ENCODE measurements around the gene TNIK. TPM values are rescaled to one million over a fixed set of nuclear protein-coding genes. Genes with fewer than 3 reads are reported as not detected.
A peak's percentile ranks its signal among the peaks of the same experiment; 100 is the strongest.
"Not testable (repeated sequence)": the region's sequence is repeated elsewhere in the genome, so short reads cannot be mapped to it uniquely, and the experiment has no call there.

The TNIK gene
- total and polyA plus RNA-seq, 5 experiments from 2014 or later = 13.2 to 50.0 (median 16.1) TPM

GRCh38 chr3:171242170-171242569 lies 218.0 kb downstream of the TNIK start:
- ATAC-seq (no peak), DNase-seq (no peak)
- Mint-ChIP-seq H3K4me1 (peaks cover 3 to 14% (median 8%) of the 10 kb centered on the region in 4 donors), H3K9me3 (peaks cover 0 to 3% (median 0%) of the 10 kb centered on the region in 9 donors), H3K36me3 (peaks cover 0 to 7% (median 4%) of the 10 kb centered on the region in 3 donors), H3K4me3 (no peak overlapping the region), H3K27me3 (no peaks in the 10 kb centered on the region), H3K27ac (no peak overlapping the region)
- POLR2A ChIA-PET = interaction anchor here (0.9 kb wide), 1 partner anchor 13 kb away, joined by 3 read pairs; no protein-coding TSS in a partner anchor

GRCh38 chr3:171241655-171242054 lies 218.6 kb downstream of the TNIK start:
- H3K4me1 Mint-ChIP-seq = peaks cover 3 to 14% (median 8%) of the 10 kb centered on the region in 4 donors
- ATAC-seq, H3K4me3 Mint-ChIP-seq, H3K27me3 Mint-ChIP-seq, H3K9me3 Mint-ChIP-seq, H3K36me3 Mint-ChIP-seq, POLR2A ChIA-PET, DNase-seq, H3K27ac Mint-ChIP-seq: not testable (repeated sequence)

- POLR2A ChIA-PET = no interaction called here
- H3K9me3 Mint-ChIP-seq = peaks cover 0 to 3% (median 0%) of the 10 kb centered on the region in 9 donors
- H3K4me3 Mint-ChIP-seq = no peak overlapping the region
- H3K36me3 Mint-ChIP-seq = peaks cover 0 to 7% (median 4%) of the 10 kb centered on the region in 3 donors
- DNase-seq (no peak), ATAC-seq (no peak)
- H3K27me3 Mint-ChIP-seq = no peaks in the 10 kb centered on the region
- peak overlapping the region in 1 of 10 donors; percentile 57 for H3K27ac Mint-ChIP-seq
- peaks cover 3 to 16% (median 13%) of the 10 kb centered on the region in 4 donors for H3K4me1 Mint-ChIP-seq
These were observed 219.7 kb downstream of the TNIK start for GRCh38 chr3:171240504-171240835.

- POLR2A ChIA-PET = no interaction called here
- Mint-ChIP-seq H3K27me3 (no peaks in the 10 kb centered on the region), H3K4me1 (peaks cover 3 to 16% (median 13%) of the 10 kb centered on the region in 4 donors), H3K9me3 (peaks cover 0 to 3% (median 0%) of the 10 kb centered on the region in 9 donors), H3K4me3 (no peak overlapping the region), H3K27ac (no peak overlapping the region), H3K36me3 (peaks cover 2 to 7% (median 4%) of the 10 kb centered on the region in 3 donors)
- DNase-seq (no peak), ATAC-seq (no peak)
These were observed 220.3 kb downstream of the TNIK start for GRCh38 chr3:171239757-171240503.

- Mint-ChIP-seq H3K4me3 (no peak overlapping the region), H3K27me3 (no peaks in the 10 kb centered on the region), H3K9me3 (peaks cover 0 to 3% (median 0%) of the 10 kb centered on the region in 9 donors), H3K36me3 (peaks cover 0 to 19% (median 2%) of the 10 kb centered on the region in 3 donors), H3K27ac (peak overlapping the region in 1 of 10 donors; percentile 15), H3K4me1 (peaks cover 20 to 32% (median 26%) of the 10 kb centered on the region in 4 donors)
- ATAC-seq (no peak), DNase-seq (no peak)
- POLR2A ChIA-PET = no interaction called here
These were observed 223.2 kb downstream of the TNIK start for GRCh38 chr3:171237009-171237385.

GRCh38 chr3:171236265-171237008 lies 223.8 kb downstream of the TNIK start:
- Mint-ChIP-seq H3K9me3 (peaks cover 0 to 3% (median 0%) of the 10 kb centered on the region in 9 donors), H3K4me1 (peaks cover 21 to 33% (median 26%) of the 10 kb centered on the region in 4 donors), H3K27me3 (no peaks in the 10 kb centered on the region), H3K4me3 (no peak overlapping the region), H3K36me3 (peaks cover 0 to 19% (median 2%) of the 10 kb centered on the region in 3 donors), H3K27ac (peak overlapping the region in 1 of 10 donors; percentile 10)
- DNase-seq (no peak), ATAC-seq (no peak)
- POLR2A ChIA-PET = no interaction called here

- H3K36me3 Mint-ChIP-seq = peaks cover 0 to 14% (median 2%) of the 10 kb centered on the region in 3 donors
- POLR2A ChIA-PET = no interaction called here
These were observed 225.8 kb downstream of the TNIK start for GRCh38 chr3:171234298-171235010.

GRCh38 chr3:171231361-171231760 lies 228.8 kb downstream of the TNIK start:
- peaks cover 31 to 48% (median 39%) of the 10 kb centered on the region in 4 donors for H3K4me1 Mint-ChIP-seq

More at GRCh38 chr3:171234298-171235010, 225.8 kb downstream of the TNIK start:
- peaks cover 27 to 37% (median 33%) of the 10 kb centered on the region in 4 donors for H3K4me1 Mint-ChIP-seq
- no peak overlapping the region for H3K4me3 Mint-ChIP-seq
- H3K9me3 Mint-ChIP-seq = peaks cover 0 to 3% (median 0%) of the 10 kb centered on the region in 9 donors
- no peak for ATAC-seq
- H3K27me3 Mint-ChIP-seq = no peaks in the 10 kb centered on the region
- no peak for DNase-seq
- peak overlapping the region in 1 of 10 donors; percentile 13 for H3K27ac Mint-ChIP-seq

GRCh38 chr3:171230865-171231264 lies 229.3 kb downstream of the TNIK start:
- peak overlapping the region in 3 of 10 donors; percentile 14 to 51 (median 33) for H3K27ac Mint-ChIP-seq
- H3K4me3 Mint-ChIP-seq = no peak overlapping the region
- no peak for ATAC-seq
- H3K27me3 Mint-ChIP-seq = no peaks in the 10 kb centered on the region
- peaks cover 0 to 10% (median 5%) of the 10 kb centered on the region in 9 donors for H3K9me3 Mint-ChIP-seq
- H3K4me1 Mint-ChIP-seq = peaks cover 28 to 52% (median 42%) of the 10 kb centered on the region in 4 donors
- H3K36me3 Mint-ChIP-seq = peaks cover 12 to 31% (median 23%) of the 10 kb centered on the region in 3 donors
- DNase-seq = no peak
- POLR2A ChIA-PET = interaction anchor here (0.6 kb wide), 1 partner anchor 13 kb away, joined by 3 read pairs; no protein-coding TSS in a partner anchor

More at GRCh38 chr3:171231361-171231760, 228.8 kb downstream of the TNIK start:
- peaks cover 7 to 27% (median 18%) of the 10 kb centered on the region in 3 donors for H3K36me3 Mint-ChIP-seq
- H3K4me3 Mint-ChIP-seq = peak overlapping the region in 1 of 10 donors; percentile 34
- no peaks in the 10 kb centered on the region for H3K27me3 Mint-ChIP-seq
- ATAC-seq = no peak
- DNase-seq = no peak
- POLR2A ChIA-PET = interaction anchor here (0.6 kb wide), 1 partner anchor 12 kb away, joined by 3 read pairs; no protein-coding TSS in a partner anchor
- peaks cover 0 to 5% (median under 1%) of the 10 kb centered on the region in 9 donors for H3K9me3 Mint-ChIP-seq
- peak overlapping the region in 3 of 10 donors; percentile 38 to 75 (median 45) for H3K27ac Mint-ChIP-seq

- no peak for ATAC-seq
- no peak for DNase-seq
- POLR2A ChIA-PET = interaction anchor here (1.0 kb wide), 1 partner anchor 13 kb away, joined by 3 read pairs; no protein-coding TSS in a partner anchor
- Mint-ChIP-seq H3K4me1 (peaks cover 19 to 63% (median 52%) of the 10 kb centered on the region in 4 donors), H3K36me3 (peaks cover 18 to 33% (median 33%) of the 10 kb centered on the region in 3 donors), H3K27me3 (no peaks in the 10 kb centered on the region), H3K27ac (peak overlapping the region in 3 of 10 donors; percentile 25 to 91 (median 52)), H3K9me3 (peaks cover 0 to 15% (median 5%) of the 10 kb centered on the region in 9 donors), H3K4me3 (no peak overlapping the region)
These were observed 231.0 kb downstream of the TNIK start for GRCh38 chr3:171229173-171229572.

- POLR2A ChIA-PET = no interaction called here
- no peak for ATAC-seq
- Mint-ChIP-seq H3K4me1 (peaks cover 16 to 59% (median 46%) of the 10 kb centered on the region in 4 donors), H3K36me3 (peaks cover 18 to 33% (median 29%) of the 10 kb centered on the region in 3 donors), H3K4me3 (no peak overlapping the region), H3K27ac (peak overlapping the region in 5 of 10 donors; percentile 6 to 59 (median 29)), H3K27me3 (no peaks in the 10 kb centered on the region), H3K9me3 (peaks cover 0 to 15% (median 5%) of the 10 kb centered on the region in 9 donors)
- DNase-seq = no peak
These were observed 232.0 kb downstream of the TNIK start for GRCh38 chr3:171228240-171228639.

GRCh38 chr3:171227828-171228227 lies 232.4 kb downstream of the TNIK start:
- Mint-ChIP-seq H3K9me3 (peaks cover 0 to 15% (median 5%) of the 10 kb centered on the region in 9 donors), H3K4me1 (peaks cover 13 to 57% (median 43%) of the 10 kb centered on the region in 4 donors), H3K27ac (peak overlapping the region in 3 of 10 donors; percentile 27 to 59 (median 29)), H3K27me3 (no peaks in the 10 kb centered on the region), H3K36me3 (peaks cover 18 to 33% (median 27%) of the 10 kb centered on the region in 3 donors), H3K4me3 (no peak overlapping the region)
- DNase-seq (no peak), ATAC-seq (no peak)
- POLR2A ChIA-PET = no interaction called here
